Measurements from ENCODE around the gene ELF3.

The ELF3 gene

GRCh38 chr1:201989354-201990128 is 20.8 kb upstream of the ELF3 start:
- Mint-ChIP-seq H3K36me3 (ENCODE audit: low read depth) (peaks cover 99% of the 10 kb centered on the region), H3K27me3 (no peaks in the 10 kb centered on the region), H3K9me3 (no peaks in the 10 kb centered on the region), H3K27ac (no peak overlapping the region), H3K4me1 (ENCODE audit: low read depth) (peaks cover 39% of the 10 kb centered on the region), H3K4me3 (no peak overlapping the region)
- intact Hi-C loops (cut with micrococcal nuclease) = no loop called here

- Mint-ChIP-seq H3K27me3 (no peaks in the 10 kb centered on the region), H3K27ac (no peak overlapping the region), H3K9me3 (no peaks in the 10 kb centered on the region), H3K4me3 (no peak overlapping the region), H3K36me3 (ENCODE audit: low read depth) (peaks cover 99% of the 10 kb centered on the region), H3K4me1 (ENCODE audit: low read depth) (peaks cover 31% of the 10 kb centered on the region)
- intact Hi-C loops (cut with micrococcal nuclease) = no loop called here
These were observed 20.0 kb upstream of the ELF3 start for GRCh38 chr1:201990427-201990826.

DNA sequence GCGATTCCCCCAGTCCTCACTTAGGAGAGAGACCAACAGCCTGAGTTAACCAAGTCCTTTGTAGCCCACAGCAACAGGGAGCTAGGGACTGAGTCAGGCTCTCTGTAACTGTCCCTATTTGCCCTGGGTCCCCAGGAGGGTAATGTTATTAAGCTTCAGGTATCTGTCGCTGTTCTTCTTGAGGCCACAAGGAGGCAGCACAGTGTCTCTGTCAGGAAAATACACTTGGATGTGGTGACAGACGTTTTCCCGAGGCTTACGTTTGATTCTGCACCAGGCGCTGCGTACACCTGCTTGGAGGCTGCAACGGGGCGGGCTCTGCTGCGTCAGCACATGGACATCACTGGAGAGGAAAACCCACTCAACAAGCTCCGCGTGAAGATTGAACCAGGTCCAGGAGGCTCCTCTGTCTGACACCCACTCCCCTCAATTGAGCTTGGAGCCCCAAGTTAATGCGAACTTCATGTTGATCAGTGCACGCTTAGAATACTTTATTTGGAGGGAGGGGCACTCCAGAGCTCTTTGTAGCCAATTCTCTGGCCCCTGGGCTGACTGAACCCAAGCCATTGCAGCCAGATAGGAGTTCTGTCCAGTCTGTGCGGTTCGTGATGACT is 10.7 kb upstream of the ELF3 start:
- intact Hi-C loops (cut with micrococcal nuclease) = no loop called here
- Mint-ChIP-seq H3K27me3 (no peaks in the 10 kb centered on the region), H3K36me3 (ENCODE audit: low read depth) (peaks cover 98% of the 10 kb centered on the region), H3K9me3 (no peaks in the 10 kb centered on the region), H3K4me3 (no peak overlapping the region), H3K27ac (no peak overlapping the region), H3K4me1 (ENCODE audit: low read depth) (no peaks in the 10 kb centered on the region)

DNA sequence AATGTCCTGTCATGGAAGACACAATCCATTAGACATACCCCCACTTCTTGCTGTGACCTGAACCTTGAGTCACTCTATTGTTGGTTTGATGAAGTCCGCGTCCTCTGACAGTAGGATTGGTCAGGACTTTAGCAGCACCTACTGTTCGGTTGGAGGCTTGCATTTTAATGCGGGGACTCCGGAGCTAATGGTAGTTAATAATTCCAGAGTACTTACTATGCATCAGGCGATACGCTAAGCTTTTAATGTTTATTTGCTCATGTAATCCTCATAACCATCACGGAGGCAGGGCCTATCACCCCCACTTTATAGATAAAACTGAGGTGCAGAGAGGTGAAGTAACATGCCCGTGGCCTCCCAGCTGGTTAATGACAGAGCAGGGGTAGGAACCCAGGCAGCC is 7.9 kb upstream of the ELF3 start:
- Mint-ChIP-seq H3K27me3 (no peaks in the 10 kb centered on the region), H3K36me3 (ENCODE audit: low read depth) (peaks cover 98% of the 10 kb centered on the region), H3K9me3 (no peaks in the 10 kb centered on the region), H3K4me3 (no peak overlapping the region), H3K27ac (no peak overlapping the region), H3K4me1 (ENCODE audit: low read depth) (no peaks in the 10 kb centered on the region)
- intact Hi-C loops (cut with micrococcal nuclease) = no loop called here

GRCh38 chr1:202004711-202005110 is 5.7 kb upstream of the ELF3 start:
- Mint-ChIP-seq H3K9me3 (no peaks in the 10 kb centered on the region), H3K27ac (no peak overlapping the region), H3K4me1 (ENCODE audit: low read depth) (no peaks in the 10 kb centered on the region), H3K27me3 (no peaks in the 10 kb centered on the region), H3K36me3 (ENCODE audit: low read depth) (peaks cover 95% of the 10 kb centered on the region), H3K4me3 (no peak overlapping the region)
- intact Hi-C loops (cut with micrococcal nuclease) = no loop called here

- H3K4me3 Mint-ChIP-seq = no peak overlapping the region
- H3K27ac Mint-ChIP-seq = no peak overlapping the region
- H3K27me3 Mint-ChIP-seq = no peaks in the 10 kb centered on the region
- H3K4me1 Mint-ChIP-seq (ENCODE audit: low read depth) = no peaks in the 10 kb centered on the region
- peaks cover 88% of the 10 kb centered on the region for H3K36me3 Mint-ChIP-seq (ENCODE audit: low read depth)
- intact Hi-C loops (cut with micrococcal nuclease) = no loop called here
- H3K9me3 Mint-ChIP-seq = no peaks in the 10 kb centered on the region
These were observed 4.4 kb upstream of the ELF3 start for GRCh38 chr1:202005958-202006357.

GRCh38 chr1:202007304-202007703 is 3.1 kb upstream of the ELF3 start:
- intact Hi-C loops (cut with micrococcal nuclease) = no loop called here
- Mint-ChIP-seq H3K9me3 (no peaks in the 10 kb centered on the region), H3K4me3 (no peak overlapping the region), H3K36me3 (ENCODE audit: low read depth) (peaks cover 74% of the 10 kb centered on the region), H3K27ac (no peak overlapping the region), H3K4me1 (ENCODE audit: low read depth) (no peaks in the 10 kb centered on the region), H3K27me3 (no peaks in the 10 kb centered on the region)

DNA sequence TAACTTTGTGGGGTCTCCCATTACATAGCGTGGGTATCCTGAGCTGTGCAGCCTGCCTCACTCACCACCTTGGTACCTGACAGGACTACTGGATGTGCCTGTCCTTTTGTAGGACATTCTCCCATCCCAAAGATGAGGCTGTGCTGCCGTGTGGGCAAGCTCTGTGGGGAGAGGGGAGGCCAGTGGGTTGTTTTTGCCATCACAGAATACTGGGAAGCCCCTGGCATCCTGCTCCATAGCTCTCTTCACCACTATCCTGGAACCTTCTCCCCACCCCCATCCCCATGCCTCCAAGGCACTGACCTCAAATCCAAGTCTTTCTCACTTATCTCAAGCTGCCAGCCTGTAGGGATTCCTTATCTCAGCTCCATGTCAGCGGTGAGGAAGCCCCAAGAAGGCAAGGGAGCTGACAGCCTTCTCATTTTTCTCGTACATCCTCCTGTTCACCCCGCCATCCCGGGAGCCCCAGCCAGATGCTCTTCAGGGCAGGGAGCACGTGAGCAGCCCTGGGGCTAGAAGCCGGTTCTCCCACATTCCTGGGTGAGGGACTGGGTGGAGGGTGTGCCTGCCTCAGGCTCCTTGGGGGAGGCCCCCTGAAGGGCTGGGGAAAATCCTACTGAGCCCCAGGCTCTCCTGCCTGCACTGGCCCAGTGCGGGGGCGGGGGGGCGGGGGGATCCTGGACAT is 2.4 kb upstream of the ELF3 start:
- H3K27me3 Mint-ChIP-seq = no peaks in the 10 kb centered on the region
- intact Hi-C loops (cut with micrococcal nuclease) = no loop called here
- H3K4me3 Mint-ChIP-seq = no peak overlapping the region
- no peaks in the 10 kb centered on the region for H3K9me3 Mint-ChIP-seq
- H3K4me1 Mint-ChIP-seq (ENCODE audit: low read depth) = no peaks in the 10 kb centered on the region
- no peak overlapping the region for H3K27ac Mint-ChIP-seq
- H3K36me3 Mint-ChIP-seq (ENCODE audit: low read depth) = peaks cover 69% of the 10 kb centered on the region

DNA sequence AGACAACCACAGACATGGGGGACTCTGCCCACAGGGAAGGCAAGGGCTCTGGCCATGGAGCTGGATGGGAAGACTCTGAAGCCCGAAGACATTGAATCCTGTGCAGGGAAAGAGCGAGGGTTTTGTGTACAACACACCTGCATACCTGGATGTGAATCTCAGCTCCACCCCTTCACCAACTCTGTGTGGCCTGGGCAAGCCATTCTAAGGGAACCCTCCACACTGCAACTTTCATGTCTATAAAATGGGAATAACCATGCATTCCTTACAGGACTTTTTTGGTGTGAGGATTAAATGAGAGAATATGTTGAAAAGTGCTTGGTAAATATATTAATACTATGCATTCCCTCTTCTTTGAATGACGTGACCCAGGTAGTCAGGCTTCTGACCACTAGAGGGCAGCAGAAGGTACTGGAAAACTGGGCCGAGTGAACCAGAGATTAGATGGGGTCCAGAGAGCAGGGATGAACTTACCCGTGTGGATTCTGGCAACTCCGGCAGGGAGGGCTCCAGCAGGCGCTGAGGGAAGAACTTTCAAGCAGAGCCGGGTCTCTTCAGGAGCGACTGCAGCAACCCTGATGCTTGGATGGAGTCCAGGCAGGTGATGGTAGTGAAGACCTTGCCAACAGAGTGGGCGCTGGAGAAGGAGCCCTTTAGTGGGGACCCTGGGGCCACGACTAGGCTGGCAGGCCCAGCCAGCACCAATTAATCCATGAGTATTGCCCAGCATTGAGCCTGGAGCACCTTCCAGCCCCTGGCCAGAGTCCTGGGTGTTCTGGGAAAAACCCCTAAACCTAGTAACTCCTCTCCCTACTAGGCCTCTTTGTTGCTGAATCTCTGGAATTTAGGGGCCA is 834 bp upstream of the ELF3 start:
- H3K9me3 Mint-ChIP-seq = no peaks in the 10 kb centered on the region
- H3K4me1 Mint-ChIP-seq (ENCODE audit: low read depth) = no peaks in the 10 kb centered on the region
- no peak overlapping the region for H3K4me3 Mint-ChIP-seq
- H3K27ac Mint-ChIP-seq = no peak overlapping the region
- intact Hi-C loops (cut with micrococcal nuclease) = loop anchor here (1.0 kb wide), 1 partner anchor 110 kb away; no protein-coding TSS in a partner anchor
- H3K27me3 Mint-ChIP-seq = no peaks in the 10 kb centered on the region
- H3K36me3 Mint-ChIP-seq (ENCODE audit: low read depth) = peaks cover 64% of the 10 kb centered on the region

DNA sequence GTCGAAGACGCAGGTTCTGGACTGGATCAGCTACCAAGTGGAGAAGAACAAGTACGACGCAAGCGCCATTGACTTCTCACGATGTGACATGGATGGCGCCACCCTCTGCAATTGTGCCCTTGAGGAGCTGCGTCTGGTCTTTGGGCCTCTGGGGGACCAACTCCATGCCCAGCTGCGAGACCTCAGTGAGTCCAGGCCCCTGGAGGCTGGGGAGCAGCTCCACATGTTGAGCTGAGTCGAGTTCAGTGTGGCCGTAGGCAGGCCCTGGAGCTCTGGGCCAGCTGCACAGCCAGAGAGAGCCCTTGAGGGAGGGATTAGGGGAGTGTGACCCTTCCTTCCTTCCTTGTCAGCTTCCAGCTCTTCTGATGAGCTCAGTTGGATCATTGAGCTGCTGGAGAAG is 1.6 kb downstream of the ELF3 start:
- H3K27ac Mint-ChIP-seq = no peak overlapping the region
- H3K4me1 Mint-ChIP-seq (ENCODE audit: low read depth) = no peaks in the 10 kb centered on the region
- intact Hi-C loops (cut with micrococcal nuclease) = no loop called here
- H3K4me3 Mint-ChIP-seq = no peak overlapping the region
- H3K36me3 Mint-ChIP-seq (ENCODE audit: low read depth) = peaks cover 53% of the 10 kb centered on the region
- H3K9me3 Mint-ChIP-seq = no peaks in the 10 kb centered on the region
- no peaks in the 10 kb centered on the region for H3K27me3 Mint-ChIP-seq

DNA sequence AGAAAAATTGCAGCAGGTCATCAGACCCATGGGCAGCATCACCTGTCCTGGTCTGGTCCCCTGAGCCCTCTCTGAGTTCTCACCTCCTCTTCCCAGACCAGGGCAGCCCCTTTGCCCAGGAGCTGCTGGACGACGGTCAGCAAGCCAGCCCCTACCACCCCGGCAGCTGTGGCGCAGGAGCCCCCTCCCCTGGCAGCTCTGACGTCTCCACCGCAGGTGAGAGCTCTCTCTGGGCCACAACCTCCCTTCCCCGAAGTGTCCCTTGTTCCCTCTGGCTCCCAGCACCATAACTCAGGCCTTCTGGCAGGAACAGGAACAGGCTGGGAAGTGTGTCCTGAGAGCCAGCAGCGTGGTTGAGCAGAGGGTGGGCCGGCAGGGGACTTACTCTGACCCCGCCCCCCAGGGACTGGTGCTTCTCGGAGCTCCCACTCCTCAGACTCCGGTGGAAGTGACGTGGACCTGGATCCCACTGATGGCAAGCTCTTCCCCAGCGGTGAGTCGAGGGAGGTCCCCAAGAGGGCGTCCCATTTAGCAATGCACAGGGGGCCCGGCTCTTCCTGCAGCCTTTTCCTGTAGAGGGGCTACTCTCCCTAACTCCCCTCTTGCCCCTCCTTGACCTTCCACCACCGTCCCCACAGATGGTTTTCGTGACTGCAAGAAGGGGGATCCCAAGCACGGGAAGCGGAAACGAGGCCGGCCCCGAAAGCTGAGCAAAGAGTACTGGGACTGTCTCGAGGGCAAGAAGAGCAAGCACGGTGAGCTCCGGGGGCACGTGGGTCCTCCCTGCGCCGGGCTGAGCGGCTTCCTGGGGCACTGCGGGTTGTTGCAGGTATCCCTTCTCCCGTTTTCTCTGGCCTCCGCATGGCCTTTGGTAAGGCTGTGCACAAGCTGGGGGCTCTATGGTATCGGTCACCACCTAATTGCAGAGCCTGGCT is 2.4 kb downstream of the ELF3 start:
- Mint-ChIP-seq H3K27ac (no peak overlapping the region), H3K27me3 (no peaks in the 10 kb centered on the region), H3K9me3 (no peaks in the 10 kb centered on the region), H3K36me3 (ENCODE audit: low read depth) (peaks cover 45% of the 10 kb centered on the region), H3K4me1 (ENCODE audit: low read depth) (no peaks in the 10 kb centered on the region), H3K4me3 (no peak overlapping the region)
- intact Hi-C loops (cut with micrococcal nuclease) = no loop called here

DNA sequence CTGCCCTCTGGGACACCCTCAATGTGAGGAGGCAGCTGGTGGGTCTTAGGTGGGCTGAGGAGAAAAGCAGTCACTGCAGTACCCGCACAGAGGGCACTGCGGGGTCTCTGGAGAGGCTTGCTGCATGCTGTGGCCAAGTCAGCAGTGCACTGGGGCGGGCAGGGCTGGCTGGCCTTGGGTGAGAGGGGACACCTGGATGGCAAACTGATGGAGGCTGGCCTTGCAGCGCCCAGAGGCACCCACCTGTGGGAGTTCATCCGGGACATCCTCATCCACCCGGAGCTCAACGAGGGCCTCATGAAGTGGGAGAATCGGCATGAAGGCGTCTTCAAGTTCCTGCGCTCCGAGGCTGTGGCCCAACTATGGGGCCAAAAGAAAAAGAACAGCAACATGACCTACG is 3.2 kb downstream of the ELF3 start:
- Mint-ChIP-seq H3K36me3 (ENCODE audit: low read depth) (peaks cover 37% of the 10 kb centered on the region), H3K4me3 (no peak overlapping the region), H3K9me3 (no peaks in the 10 kb centered on the region), H3K27ac (no peak overlapping the region), H3K27me3 (no peaks in the 10 kb centered on the region), H3K4me1 (ENCODE audit: low read depth) (no peaks in the 10 kb centered on the region)
- intact Hi-C loops (cut with micrococcal nuclease) = no loop called here

DNA sequence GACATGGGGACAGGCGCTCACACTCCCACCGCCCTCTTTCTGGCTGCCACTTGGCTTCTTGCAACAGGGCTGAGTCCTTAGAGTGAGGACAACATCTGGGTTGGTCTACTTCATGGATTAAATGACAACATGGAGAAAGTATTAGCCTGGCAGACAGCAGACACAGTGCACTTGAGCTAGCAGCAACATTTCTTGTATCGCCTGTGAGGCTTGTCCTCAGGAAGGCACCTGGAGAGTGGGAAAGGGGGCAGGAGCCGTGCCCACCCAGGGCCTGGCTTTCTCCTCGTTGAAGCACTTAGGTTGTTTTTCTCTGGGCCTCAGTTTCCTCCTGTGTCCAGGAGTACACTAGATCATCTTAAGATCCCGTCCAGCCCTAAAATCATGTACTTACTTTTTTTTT is 3.7 kb downstream of the ELF3 start:
- H3K36me3 Mint-ChIP-seq (ENCODE audit: low read depth) = peaks cover 32% of the 10 kb centered on the region
- H3K27ac Mint-ChIP-seq = no peak overlapping the region
- H3K4me3 Mint-ChIP-seq = no peak overlapping the region
- intact Hi-C loops (cut with micrococcal nuclease) = no loop called here
- H3K9me3 Mint-ChIP-seq = no peaks in the 10 kb centered on the region
- H3K4me1 Mint-ChIP-seq (ENCODE audit: low read depth) = no peaks in the 10 kb centered on the region
- no peaks in the 10 kb centered on the region for H3K27me3 Mint-ChIP-seq
